ENCODE measurements around the gene PHACTR2.

The PHACTR2 gene

GRCh38 chr6:143878272-143878760 is 200.6 kb downstream of the PHACTR2 start:
- H3K27me3 ChIP-seq (ENCODE audit: insufficient read depth, low read length, poor library complexity): no peaks in the 10 kb centered on the region
- no peak overlapping the region for H2AFZ ChIP-seq (ENCODE audit: low read depth, low read length)
- no peak for DNase-seq
- H3K4me3 ChIP-seq (ENCODE audit: low read depth in 1 of 2, low read length in 2 of 2): no peak overlapping the region
- no peaks in the 10 kb centered on the region for H3K36me3 ChIP-seq (ENCODE audit: insufficient read depth, low read length)
- ATAC-seq (ENCODE audit: insufficient read depth, low read depth): no peak
- H3K9ac ChIP-seq (ENCODE audit: low read depth, low read length): no peak overlapping the region
- H3K79me2 ChIP-seq (ENCODE audit: insufficient read depth, low read length): no peaks in the 10 kb centered on the region
- no peak overlapping the region for H3K4me2 ChIP-seq (ENCODE audit: insufficient read depth, low read length)
- H4K20me1 ChIP-seq (ENCODE audit: insufficient read depth, low read length): no peaks in the 10 kb centered on the region
- H3K9me3 ChIP-seq (ENCODE audit: insufficient read depth, low read length, severe bottlenecking): no peaks in the 10 kb centered on the region
- TF ChIP-seq CTCF (IDR thresholded peaks at IDR 0.05; ENCODE audit: borderline replicate concordance, extremely low read depth, low read length, poor library complexity, severe bottlenecking) (no peak), EZH2 (IDR thresholded peaks at IDR 0.05; ENCODE audit: borderline replicate concordance, low read depth, low read length, severe bottlenecking) (no peak)
- H3K4me1 ChIP-seq (ENCODE audit: insufficient read depth, low read length): no peaks in the 10 kb centered on the region
- H3K27ac ChIP-seq (ENCODE audit: low read length): no peak overlapping the region

- no peak overlapping the region for H3K27ac ChIP-seq (ENCODE audit: low read length)
- H3K4me1 ChIP-seq (ENCODE audit: insufficient read depth, low read length): no peaks in the 10 kb centered on the region
- H3K79me2 ChIP-seq (ENCODE audit: insufficient read depth, low read length): no peaks in the 10 kb centered on the region
- TF ChIP-seq EZH2 (IDR thresholded peaks at IDR 0.05; ENCODE audit: borderline replicate concordance, low read depth, low read length, severe bottlenecking) (no peak), CTCF (IDR thresholded peaks at IDR 0.05; ENCODE audit: borderline replicate concordance, extremely low read depth, low read length, poor library complexity, severe bottlenecking) (no peak)
- H4K20me1 ChIP-seq (ENCODE audit: insufficient read depth, low read length): no peaks in the 10 kb centered on the region
- no peak overlapping the region for H3K4me3 ChIP-seq (ENCODE audit: low read depth in 1 of 2, low read length in 2 of 2)
- DNase-seq (no peak), ATAC-seq (ENCODE audit: insufficient read depth, low read depth) (no peak)
- H3K36me3 ChIP-seq (ENCODE audit: insufficient read depth, low read length): no peaks in the 10 kb centered on the region
- H2AFZ ChIP-seq (ENCODE audit: low read depth, low read length): no peak overlapping the region
- H3K9ac ChIP-seq (ENCODE audit: low read depth, low read length): no peak overlapping the region
- H3K27me3 ChIP-seq (ENCODE audit: insufficient read depth, low read length, poor library complexity): no peaks in the 10 kb centered on the region
- no peaks in the 10 kb centered on the region for H3K9me3 ChIP-seq (ENCODE audit: insufficient read depth, low read length, severe bottlenecking)
- no peak overlapping the region for H3K4me2 ChIP-seq (ENCODE audit: insufficient read depth, low read length)
Observed at GRCh38 chr6:143880412-143880811, 202.6 kb downstream of the PHACTR2 start.
